Erythroblast (primary cell): ENCODE measurements around the gene DIPK1A.

Source experiments
- GATA1 ChIP-seq: IDR thresholded peaks from 2 replicates; pipeline ENCODE4 v1.6.1; 2011; ENCODE audit warnings: low read depth, mild to moderate bottlenecking, control low read depth, low read length, moderate library complexity
- POLR2A ChIP-seq: IDR thresholded peaks from 2 replicates; pipeline ENCODE4 v1.6.1; 2011; ENCODE audit warnings: mild to moderate bottlenecking, low read length

GRCh38 chr1:92993581-92993980, 32.3 kb upstream of the DIPK1A start:
- TF ChIP-seq POLR2A (no peak), GATA1 (no peak)
